Eye (tissue), 1 donor: ENCODE results near the gene DGKD.

Experiments used
- DNase-seq: peaks from one replicate; pipeline ENCODE4 v3.0.0-alpha.2; 2015

Gene DGKD

GRCh38 chr2:233414273-233414654 lies 60.0 kb downstream of the DGKD start:
- no peak for DNase-seq

- no peak for DNase-seq
Measured at GRCh38 chr2:233414777-233415570, 60.7 kb downstream of the DGKD start.

GRCh38 chr2:233416199-233416598 lies 61.9 kb downstream of the DGKD start:
- DNase-seq: no peak

- DNase-seq: no peak
Measured at GRCh38 chr2:233416706-233417105, 62.4 kb downstream of the DGKD start.

GRCh38 chr2:233417282-233417681 lies 63.0 kb downstream of the DGKD start:
- no peak for DNase-seq

- DNase-seq: no peak
Measured at GRCh38 chr2:233418052-233418760, 63.9 kb downstream of the DGKD start.

- no peak for DNase-seq
Measured at GRCh38 chr2:233418761-233419546, 64.7 kb downstream of the DGKD start.

- DNase-seq: peak; percentile 51
Measured at GRCh38 chr2:233419602-233420391, 65.5 kb downstream of the DGKD start.

- DNase-seq: no peak
Measured at GRCh38 chr2:233421091-233421816, 67.0 kb downstream of the DGKD start.

- DNase-seq: no peak
Measured at GRCh38 chr2:233422050-233422639, 67.9 kb downstream of the DGKD start.

GRCh38 chr2:233422649-233423551 lies 68.6 kb downstream of the DGKD start:
- DNase-seq: no peak

GRCh38 chr2:233423552-233423860 lies 69.2 kb downstream of the DGKD start:
- no peak for DNase-seq

- no peak for DNase-seq
Measured at GRCh38 chr2:233424154-233424951, 70.1 kb downstream of the DGKD start.

- DNase-seq: no peak
Measured at GRCh38 chr2:233426619-233427342, 72.5 kb downstream of the DGKD start.

- DNase-seq: no peak
Measured at GRCh38 chr2:233428008-233428407, 73.7 kb downstream of the DGKD start.

GRCh38 chr2:233428438-233428837 lies 74.1 kb downstream of the DGKD start:
- no peak for DNase-seq

- DNase-seq: no peak
Measured at GRCh38 chr2:233429175-233429897, 75.0 kb downstream of the DGKD start.

- DNase-seq: no peak
Measured at GRCh38 chr2:233430081-233430480, 75.8 kb downstream of the DGKD start.
